ENCODE results near the gene KPNA6. TPM values are rescaled to one million over a fixed set of nuclear protein-coding genes. Genes with fewer than 3 reads are reported as not detected.

Gene KPNA6
- total RNA-seq, 1 experiment from 2014 or later = 114 TPM

DNA sequence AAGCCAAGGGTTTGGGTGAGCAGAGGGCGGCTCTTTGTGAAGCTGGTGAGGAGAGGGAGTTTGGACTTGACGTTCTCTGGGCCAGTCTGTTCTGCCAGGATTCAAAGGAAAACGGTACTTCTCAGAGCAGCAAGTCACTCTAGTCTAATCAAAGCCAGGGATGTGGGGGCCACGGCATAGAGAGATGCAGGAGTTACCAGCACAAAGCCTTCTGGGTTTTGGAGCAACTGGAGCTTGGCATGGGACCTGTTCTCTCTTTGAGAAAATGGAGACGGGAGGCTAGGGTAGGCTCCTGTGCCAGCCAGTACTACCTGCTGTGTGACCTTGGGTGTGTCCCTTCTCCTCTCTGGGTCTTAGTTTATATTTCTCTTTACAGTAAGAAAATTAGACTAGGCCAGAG is 73.7 kb downstream of the KPNA6 start:
- H3K36me3 Mint-ChIP-seq (ENCODE audit: insufficient read depth in 1 of 3, low read depth in 3 of 3) = peaks cover 41 to 59% (median 54%) of the 10 kb centered on the region in 3 experiments
- Histone ChIP-seq H3K18ac (ENCODE audit: insufficient read length, low read depth, low read length) (no peak overlapping the region), H2BK15ac (ENCODE audit: low read depth, low read length) (no peak overlapping the region), H4K5ac (ENCODE audit: insufficient read length, low read depth, low read length) (no peak overlapping the region), H2BK120ac (ENCODE audit: low read depth, low read length, poor library complexity, severe bottlenecking) (no peak overlapping the region), H3T11ph (ENCODE audit: low read length) (no peak overlapping the region), H2AFZ (ENCODE audit: low read length) (no peak overlapping the region), H3K4me2 (ENCODE audit: insufficient read depth, insufficient read length, low read length) (no peak overlapping the region), H2BK20ac (ENCODE audit: low read depth, low read length, poor library complexity, severe bottlenecking) (no peak overlapping the region), H3K4me1 (ENCODE audit: insufficient read depth, low read length) (peaks cover 6% of the 10 kb centered on the region), H3K9ac (ENCODE audit: extremely low read depth, insufficient read length, low read length) (no peak overlapping the region), H4K91ac (ENCODE audit: insufficient read length, low read depth, low read length) (no peak overlapping the region), H3K27me3 (ENCODE audit: insufficient read depth, low read length) (no peaks in the 10 kb centered on the region), H2BK12ac (ENCODE audit: insufficient read length, low read depth, low read length) (no peak overlapping the region), H3K4ac (ENCODE audit: low read depth, low read length) (no peak overlapping the region), H3K23ac (ENCODE audit: insufficient read length, low read depth, low read length) (no peak overlapping the region), H3K9me3 (ENCODE audit: control insufficient read depth, low read depth, low read length) (no peaks in the 10 kb centered on the region), H3K23me2 (ENCODE audit: insufficient read length, low read depth, low read length, poor library complexity, severe bottlenecking) (peaks cover 7% of the 10 kb centered on the region), H3K27ac (ENCODE audit: insufficient read length, low read depth, low read length) (no peak overlapping the region), H2AK5ac (ENCODE audit: insufficient read length, low read length) (no peak overlapping the region), H2BK5ac (ENCODE audit: insufficient read length, low read length) (no peak overlapping the region), H3K79me1 (ENCODE audit: insufficient read depth, low read depth, low read length, poor library complexity, severe bottlenecking) (peaks cover 6% of the 10 kb centered on the region), H3K56ac (ENCODE audit: insufficient read length, low read depth, low read length) (no peak overlapping the region), H3K79me2 (ENCODE audit: insufficient read depth, low read length) (peaks cover 4% of the 10 kb centered on the region; the same call in 1 of the 2 replicates), H4K8ac (replicated peaks; ENCODE audit: insufficient read length, low read depth, low read length) (no peak overlapping the region), H4K20me1 (ENCODE audit: control insufficient read depth, insufficient read depth, insufficient read length) (no peaks in the 10 kb centered on the region), H3K14ac (ENCODE audit: insufficient read depth, low read length) (no peak overlapping the region)
- no peaks in the 10 kb centered on the region for H3K9me3 Mint-ChIP-seq
- peak overlapping the region; percentile 92; a peak in 4 of 5 replicates for H3K4me3 Mint-ChIP-seq
- H3K27ac Mint-ChIP-seq = peak overlapping the region in 2 of 3 experiments; percentile 4 to 75; a peak in 2 of 7 replicates
- no peak for DNase-seq
- peaks cover 28 to 33% of the 10 kb centered on the region in 2 experiments for H3K4me1 Mint-ChIP-seq
- no CpG with 5 or more reads among the region's 5 CpGs for WGBS (ENCODE audit: extremely low coverage, insufficient read length, low lambda C conversion rate)
- TF ChIP-seq, protein P1, sequence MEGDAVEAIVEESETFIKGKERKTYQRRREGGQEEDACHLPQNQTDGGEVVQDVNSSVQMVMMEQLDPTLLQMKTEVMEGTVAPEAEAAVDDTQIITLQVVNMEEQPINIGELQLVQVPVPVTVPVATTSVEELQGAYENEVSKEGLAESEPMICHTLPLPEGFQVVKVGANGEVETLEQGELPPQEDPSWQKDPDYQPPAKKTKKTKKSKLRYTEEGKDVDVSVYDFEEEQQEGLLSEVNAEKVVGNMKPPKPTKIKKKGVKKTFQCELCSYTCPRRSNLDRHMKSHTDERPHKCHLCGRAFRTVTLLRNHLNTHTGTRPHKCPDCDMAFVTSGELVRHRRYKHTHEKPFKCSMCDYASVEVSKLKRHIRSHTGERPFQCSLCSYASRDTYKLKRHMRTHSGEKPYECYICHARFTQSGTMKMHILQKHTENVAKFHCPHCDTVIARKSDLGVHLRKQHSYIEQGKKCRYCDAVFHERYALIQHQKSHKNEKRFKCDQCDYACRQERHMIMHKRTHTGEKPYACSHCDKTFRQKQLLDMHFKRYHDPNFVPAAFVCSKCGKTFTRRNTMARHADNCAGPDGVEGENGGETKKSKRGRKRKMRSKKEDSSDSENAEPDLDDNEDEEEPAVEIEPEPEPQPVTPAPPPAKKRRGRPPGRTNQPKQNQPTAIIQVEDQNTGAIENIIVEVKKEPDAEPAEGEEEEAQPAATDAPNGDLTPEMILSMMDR (conservative IDR thresholded peaks at IDR 0.05) = no peak
- H3K27me3 Mint-ChIP-seq (ENCODE audit: low read depth) = no peaks in the 10 kb centered on the region

Measured in H9 (cell line).